Cardiac fibroblast (primary cell): ENCODE results near the gene RASGRP3.

Source experiments
- DNase-seq, 2 donors: peaks; one replicate each; pipeline versions ENCODE4 v3.0.0 to v3.0.0-alpha.2; 2010; ENCODE audit warnings: low read depth in 2 of 2
- H3K4me3 ChIP-seq, 2 donors: replicated peaks in 1 of 2; 1 replicate in 1 of 2; 2 replicates in 1 of 2; pipeline ENCODE4 v1.5.1; 2011; ENCODE audit warnings: low read depth in 2 of 2, low read length in 2 of 2, mild to moderate bottlenecking in 2 of 2, moderate library complexity in 1 of 2
- TF ChIP-seq, protein P1 (sequence below): IDR thresholded peaks from one replicate; pipeline ENCODE4 v1.5.1; 2011; ENCODE audit warnings: low read depth, mild to moderate bottlenecking, low read length, inconsistent platforms

RASGRP3 gene

DNA sequence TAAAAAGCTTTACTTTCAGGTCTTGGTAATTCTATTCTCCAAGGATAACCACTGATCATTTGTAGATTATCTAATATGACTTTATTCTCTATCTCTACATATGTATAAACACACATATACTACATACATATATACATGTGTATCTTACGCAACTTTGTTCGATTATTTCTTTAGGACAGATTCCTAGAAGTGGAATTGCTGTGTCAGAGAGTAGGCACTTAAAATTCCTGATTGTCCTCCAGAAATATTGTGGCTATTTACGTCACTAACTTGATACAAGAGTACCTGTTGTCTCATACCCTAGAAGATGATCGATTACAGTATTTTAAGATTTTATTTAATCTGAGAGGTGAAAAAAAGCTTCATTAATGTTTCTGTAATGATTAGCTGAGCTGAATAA is 64.8 kb downstream of the RASGRP3 start:
- no peak overlapping the region for H3K4me3 ChIP-seq
- no peak for DNase-seq
- TF ChIP-seq, protein P1, sequence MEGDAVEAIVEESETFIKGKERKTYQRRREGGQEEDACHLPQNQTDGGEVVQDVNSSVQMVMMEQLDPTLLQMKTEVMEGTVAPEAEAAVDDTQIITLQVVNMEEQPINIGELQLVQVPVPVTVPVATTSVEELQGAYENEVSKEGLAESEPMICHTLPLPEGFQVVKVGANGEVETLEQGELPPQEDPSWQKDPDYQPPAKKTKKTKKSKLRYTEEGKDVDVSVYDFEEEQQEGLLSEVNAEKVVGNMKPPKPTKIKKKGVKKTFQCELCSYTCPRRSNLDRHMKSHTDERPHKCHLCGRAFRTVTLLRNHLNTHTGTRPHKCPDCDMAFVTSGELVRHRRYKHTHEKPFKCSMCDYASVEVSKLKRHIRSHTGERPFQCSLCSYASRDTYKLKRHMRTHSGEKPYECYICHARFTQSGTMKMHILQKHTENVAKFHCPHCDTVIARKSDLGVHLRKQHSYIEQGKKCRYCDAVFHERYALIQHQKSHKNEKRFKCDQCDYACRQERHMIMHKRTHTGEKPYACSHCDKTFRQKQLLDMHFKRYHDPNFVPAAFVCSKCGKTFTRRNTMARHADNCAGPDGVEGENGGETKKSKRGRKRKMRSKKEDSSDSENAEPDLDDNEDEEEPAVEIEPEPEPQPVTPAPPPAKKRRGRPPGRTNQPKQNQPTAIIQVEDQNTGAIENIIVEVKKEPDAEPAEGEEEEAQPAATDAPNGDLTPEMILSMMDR: no peak

DNA sequence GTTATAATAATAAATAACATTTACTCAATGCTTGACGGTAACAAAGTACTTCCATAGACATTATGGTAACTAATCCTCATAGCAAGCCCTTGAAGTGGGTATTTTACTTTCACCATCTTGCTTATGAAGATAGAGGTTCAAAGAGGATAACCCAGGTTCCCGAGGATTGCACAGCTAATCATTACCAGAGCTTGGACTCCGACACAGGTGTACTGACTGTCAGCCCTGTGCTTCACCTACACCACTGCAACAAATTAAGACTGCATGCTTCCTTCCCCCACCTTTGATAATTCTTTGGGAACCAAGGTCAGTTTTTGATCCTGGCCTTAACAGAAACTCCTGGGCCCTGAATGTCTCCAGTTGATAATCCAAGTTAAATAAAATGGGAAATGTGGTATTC is 73.8 kb downstream of the RASGRP3 start:
- TF ChIP-seq, protein P1: no peak
- no peak for DNase-seq
- H3K4me3 ChIP-seq: no peak overlapping the region

DNA sequence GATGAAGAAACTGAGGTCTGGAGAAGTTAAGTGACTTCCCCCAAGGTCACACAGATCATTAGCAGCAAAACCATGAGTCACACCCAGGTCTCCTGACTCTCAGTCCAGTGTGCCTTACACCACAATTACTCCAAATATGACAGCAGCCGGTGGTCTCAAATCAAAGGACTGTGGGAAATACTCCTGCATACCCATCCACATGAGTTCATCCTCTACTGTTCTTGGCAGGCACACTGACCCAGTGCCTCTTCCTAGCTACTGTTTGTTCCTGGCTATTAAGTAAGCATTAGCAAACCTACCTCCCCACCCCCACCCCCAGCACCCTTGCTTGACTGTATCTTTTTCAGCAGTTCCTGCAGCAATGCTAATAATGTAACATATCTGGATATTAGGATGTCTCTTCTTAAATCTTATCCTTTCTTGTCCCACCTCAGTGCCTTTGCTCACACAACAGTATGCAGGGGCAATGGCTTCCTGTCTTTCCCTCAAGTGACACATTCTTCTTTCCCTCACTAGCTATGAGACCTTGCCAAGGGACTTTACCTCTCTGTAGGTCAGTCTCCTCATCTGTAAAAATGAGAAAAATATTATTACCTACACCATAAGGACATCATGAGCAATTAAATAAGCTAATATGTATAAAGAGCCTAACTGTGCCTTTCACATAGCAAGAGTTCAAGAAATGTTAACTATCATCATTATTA is 76.5 kb downstream of the RASGRP3 start:
- TF ChIP-seq, protein P1: no peak
- no peak overlapping the region for H3K4me3 ChIP-seq
- DNase-seq: peak; percentile 36 to 53

DNA sequence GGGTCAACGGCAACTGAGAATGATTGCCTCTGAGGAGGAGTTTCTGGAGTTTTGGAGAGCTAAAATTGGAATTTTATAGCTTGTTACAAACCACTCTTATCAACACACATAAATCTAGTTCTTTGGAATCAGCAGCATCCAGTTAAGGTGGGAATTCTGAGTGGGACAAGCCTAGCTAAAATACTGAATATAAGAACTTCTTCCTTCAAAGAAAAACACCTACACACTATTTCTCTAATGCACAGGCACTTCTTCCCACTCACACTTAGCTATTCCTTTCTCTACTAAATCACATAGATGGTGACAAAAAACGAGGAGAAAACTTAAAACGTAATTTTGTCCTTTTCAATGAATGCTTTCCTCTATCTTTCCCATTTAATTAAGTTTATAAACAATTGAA is 79.2 kb downstream of the RASGRP3 start:
- no peak overlapping the region for H3K4me3 ChIP-seq
- DNase-seq: no peak
- TF ChIP-seq, protein P1: no peak

DNA sequence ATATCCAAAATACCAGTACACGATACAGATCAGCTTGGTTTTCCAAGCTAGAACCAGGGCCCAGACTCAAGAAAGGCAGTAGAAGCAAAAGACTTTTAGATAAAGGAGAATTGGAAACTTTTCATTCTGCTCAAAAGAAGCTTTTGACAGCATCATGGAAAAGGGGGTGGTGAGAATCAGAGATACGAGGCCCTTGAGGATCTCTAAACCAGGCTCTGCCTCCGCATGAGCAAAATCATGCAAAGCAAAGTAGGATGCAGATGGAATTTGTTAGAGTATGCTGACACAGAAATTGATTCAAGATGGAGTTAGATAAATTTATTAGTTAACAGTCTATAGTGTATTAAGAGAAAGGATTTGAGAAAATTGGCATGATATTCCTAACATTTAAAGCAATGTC is 82.9 kb downstream of the RASGRP3 start:
- DNase-seq: no peak
- TF ChIP-seq, protein P1: no peak

DNA sequence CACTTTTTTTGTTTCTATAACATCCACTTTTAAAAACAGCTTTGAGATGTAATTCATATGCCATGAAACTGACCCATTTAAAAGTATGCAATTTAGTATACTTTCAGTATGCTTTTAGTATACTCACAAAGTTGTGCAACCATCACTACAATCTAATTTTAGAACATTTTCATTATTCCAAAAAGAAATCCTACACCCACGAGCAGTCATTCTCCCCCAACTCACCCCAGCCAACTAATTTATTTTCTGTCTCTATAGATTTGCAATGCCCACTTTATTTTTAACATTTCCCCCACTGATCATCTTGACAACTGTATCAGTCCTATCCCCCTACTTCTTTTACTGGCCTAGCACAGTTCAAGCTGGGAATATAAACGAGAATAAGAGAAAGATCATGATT is 83.6 kb downstream of the RASGRP3 start:
- no peak overlapping the region for H3K4me3 ChIP-seq
- DNase-seq: no peak
- TF ChIP-seq, protein P1: no peak

More for the DNA sequence above, 82.9 kb downstream of the RASGRP3 start:
- H3K4me3 ChIP-seq: no peak overlapping the region

DNA sequence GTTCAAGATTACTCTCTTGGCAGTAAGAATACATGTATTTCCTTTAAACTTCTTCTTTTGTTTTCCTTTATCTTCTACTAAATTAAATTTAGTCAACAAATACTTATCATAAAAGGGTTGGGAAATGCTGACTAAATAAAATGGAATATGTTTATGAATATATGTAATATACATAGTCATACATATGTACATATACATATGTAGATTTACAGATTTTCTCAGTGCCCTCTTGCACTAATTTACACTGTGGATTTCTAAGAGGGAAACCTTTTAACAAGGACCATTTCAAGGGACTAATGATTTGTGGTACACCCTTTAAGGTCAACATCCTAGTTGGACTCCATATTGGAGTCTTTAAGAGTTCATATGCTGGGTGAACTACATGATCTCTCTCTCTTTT is 85.4 kb downstream of the RASGRP3 start:
- no peak for DNase-seq
- no peak overlapping the region for H3K4me3 ChIP-seq
- TF ChIP-seq, protein P1: no peak
